Measurements from ENCODE around the gene SCNN1B. TPM values are rescaled to one million over a fixed set of nuclear protein-coding genes. Genes with fewer than 3 reads are reported as not detected.
A peak's percentile ranks its signal among the peaks of the same experiment; 100 is the strongest.
"Not testable (repeated sequence)": the region's sequence is repeated elsewhere in the genome, so short reads cannot be mapped to it uniquely, and the experiment has no call there.

Gene SCNN1B
- total RNA-seq, 3 donors from 2014 or later: 3.0 to 18.0 (median 18.0) TPM

DNA sequence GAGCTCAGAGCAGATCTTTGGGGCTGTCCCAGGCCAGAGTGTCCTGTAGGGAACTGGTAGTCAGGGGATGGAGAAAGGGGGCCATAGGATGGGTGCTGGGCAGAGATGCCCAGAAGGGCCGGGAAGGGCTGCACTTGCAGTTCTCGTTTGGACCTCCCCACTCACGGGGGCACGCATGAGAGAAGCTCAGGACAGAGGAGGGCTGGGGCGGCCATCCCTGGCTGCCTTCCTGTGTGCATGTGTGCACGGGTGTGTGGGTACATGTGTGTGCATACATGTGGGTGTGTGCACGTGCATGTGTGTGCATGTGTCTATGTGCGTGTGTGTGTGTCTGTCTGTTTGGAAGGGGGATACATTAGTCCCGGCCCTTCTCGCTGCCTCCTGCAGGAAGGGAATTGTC, 77.6 kb downstream of the SCNN1B start:
- no peak for TF ChIP-seq POLR2A (IDR thresholded peaks at IDR 0.05)
- TF ChIP-seq POLR2AphosphoS5 (IDR thresholded peaks at IDR 0.05): no peak
- TF ChIP-seq, protein P1, sequence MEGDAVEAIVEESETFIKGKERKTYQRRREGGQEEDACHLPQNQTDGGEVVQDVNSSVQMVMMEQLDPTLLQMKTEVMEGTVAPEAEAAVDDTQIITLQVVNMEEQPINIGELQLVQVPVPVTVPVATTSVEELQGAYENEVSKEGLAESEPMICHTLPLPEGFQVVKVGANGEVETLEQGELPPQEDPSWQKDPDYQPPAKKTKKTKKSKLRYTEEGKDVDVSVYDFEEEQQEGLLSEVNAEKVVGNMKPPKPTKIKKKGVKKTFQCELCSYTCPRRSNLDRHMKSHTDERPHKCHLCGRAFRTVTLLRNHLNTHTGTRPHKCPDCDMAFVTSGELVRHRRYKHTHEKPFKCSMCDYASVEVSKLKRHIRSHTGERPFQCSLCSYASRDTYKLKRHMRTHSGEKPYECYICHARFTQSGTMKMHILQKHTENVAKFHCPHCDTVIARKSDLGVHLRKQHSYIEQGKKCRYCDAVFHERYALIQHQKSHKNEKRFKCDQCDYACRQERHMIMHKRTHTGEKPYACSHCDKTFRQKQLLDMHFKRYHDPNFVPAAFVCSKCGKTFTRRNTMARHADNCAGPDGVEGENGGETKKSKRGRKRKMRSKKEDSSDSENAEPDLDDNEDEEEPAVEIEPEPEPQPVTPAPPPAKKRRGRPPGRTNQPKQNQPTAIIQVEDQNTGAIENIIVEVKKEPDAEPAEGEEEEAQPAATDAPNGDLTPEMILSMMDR (IDR thresholded peaks at IDR 0.05): no peak
- H3K27ac ChIP-seq: no peak overlapping the region
- no peaks in the 10 kb centered on the region for H3K27me3 ChIP-seq
- H3K9me3 ChIP-seq: no peaks in the 10 kb centered on the region
- H3K4me1 ChIP-seq: no peaks in the 10 kb centered on the region
- DNase-seq (ENCODE audit: low spot score in 2 of 2): no peak
- H3K36me3 ChIP-seq: no peaks in the 10 kb centered on the region
- no peak overlapping the region for H3K4me3 ChIP-seq
- intact Hi-C loops (cut with DNase I; ENCODE audit: low total_unique reads): no loop called here

DNA sequence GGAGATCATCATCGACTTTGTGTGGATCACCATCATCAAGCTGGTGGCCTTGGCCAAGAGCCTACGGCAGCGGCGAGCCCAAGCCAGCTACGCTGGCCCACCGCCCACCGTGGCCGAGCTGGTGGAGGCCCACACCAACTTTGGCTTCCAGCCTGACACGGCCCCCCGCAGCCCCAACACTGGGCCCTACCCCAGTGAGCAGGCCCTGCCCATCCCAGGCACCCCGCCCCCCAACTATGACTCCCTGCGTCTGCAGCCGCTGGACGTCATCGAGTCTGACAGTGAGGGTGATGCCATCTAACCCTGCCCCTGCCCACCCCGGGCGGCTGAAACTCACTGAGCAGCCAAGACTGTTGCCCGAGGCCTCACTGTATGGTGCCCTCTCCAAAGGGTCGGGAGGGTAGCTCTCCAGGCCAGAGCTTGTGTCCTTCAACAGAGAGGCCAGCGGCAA, 78.4 kb downstream of the SCNN1B start:
- intact Hi-C loops (cut with DNase I; ENCODE audit: low total_unique reads): no loop called here
- TF ChIP-seq POLR2A (IDR thresholded peaks at IDR 0.05) (no peak), POLR2AphosphoS5 (IDR thresholded peaks at IDR 0.05) (no peak)
- TF ChIP-seq, protein P1 (IDR thresholded peaks at IDR 0.05): no peak
- Histone ChIP-seq H3K27ac (no peak overlapping the region), H3K4me1 (no peaks in the 10 kb centered on the region), H3K36me3 (no peaks in the 10 kb centered on the region), H3K9me3 (no peaks in the 10 kb centered on the region), H3K27me3 (no peaks in the 10 kb centered on the region), H3K4me3 (no peak overlapping the region)
- DNase-seq (ENCODE audit: low spot score in 2 of 2): no peak

DNA sequence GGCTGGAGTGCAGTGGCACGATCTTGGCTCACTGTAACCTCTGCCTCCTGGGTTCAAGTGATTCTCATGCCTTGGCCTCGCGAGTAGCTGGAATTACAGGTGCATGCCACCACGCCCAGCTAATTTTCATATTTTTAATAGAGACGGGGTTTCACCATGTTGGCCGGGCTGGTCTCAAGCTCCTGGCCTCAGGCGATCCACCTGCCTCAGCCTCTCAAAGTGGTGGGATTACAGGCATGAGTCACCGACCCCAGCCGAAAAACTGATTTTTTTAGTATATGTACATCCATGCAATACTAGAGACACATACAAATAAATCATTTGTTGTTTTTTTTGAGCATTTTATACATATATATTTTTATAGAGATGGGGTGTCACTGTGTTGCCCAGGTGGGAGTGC, 79.6 kb downstream of the SCNN1B start:
- H3K9me3 ChIP-seq; H3K27ac ChIP-seq; H3K4me3 ChIP-seq; intact Hi-C loops (cut with DNase I; ENCODE audit: low total_unique reads); H3K27me3 ChIP-seq; H3K36me3 ChIP-seq; DNase-seq (ENCODE audit: low spot score in 2 of 2); H3K4me1 ChIP-seq: not testable (repeated sequence)

DNA sequence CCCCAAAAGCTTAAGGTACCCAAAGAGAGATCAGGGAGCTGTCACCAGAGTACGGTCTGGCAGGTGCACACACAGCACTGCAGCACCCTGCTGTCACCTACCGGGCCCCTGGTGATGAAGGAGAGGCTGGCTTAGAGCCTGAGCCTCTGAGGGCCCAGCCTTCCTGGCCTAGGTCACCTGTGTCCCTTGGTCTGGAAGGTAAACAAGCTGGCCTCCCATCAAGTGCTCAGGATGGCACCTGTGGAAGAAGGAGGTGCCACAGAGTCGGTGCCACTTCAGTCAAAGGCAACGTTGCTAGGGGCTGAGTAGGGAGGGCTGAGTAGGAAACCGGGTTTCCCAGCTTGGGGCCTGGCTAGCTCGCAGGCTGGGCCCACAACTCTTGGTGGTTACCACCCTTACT, 80.2 kb downstream of the SCNN1B start:
- DNase-seq (ENCODE audit: low spot score in 2 of 2): no peak
- intact Hi-C loops (cut with DNase I; ENCODE audit: low total_unique reads): no loop called here
- no peak for TF ChIP-seq POLR2AphosphoS5 (IDR thresholded peaks at IDR 0.05)
- TF ChIP-seq, protein P1 (IDR thresholded peaks at IDR 0.05): no peak
- no peak overlapping the region for H3K4me3 ChIP-seq
- no peaks in the 10 kb centered on the region for H3K27me3 ChIP-seq
- H3K9me3 ChIP-seq: no peaks in the 10 kb centered on the region
- no peaks in the 10 kb centered on the region for H3K4me1 ChIP-seq
- H3K36me3 ChIP-seq: no peaks in the 10 kb centered on the region
- no peak overlapping the region for H3K27ac ChIP-seq

DNA sequence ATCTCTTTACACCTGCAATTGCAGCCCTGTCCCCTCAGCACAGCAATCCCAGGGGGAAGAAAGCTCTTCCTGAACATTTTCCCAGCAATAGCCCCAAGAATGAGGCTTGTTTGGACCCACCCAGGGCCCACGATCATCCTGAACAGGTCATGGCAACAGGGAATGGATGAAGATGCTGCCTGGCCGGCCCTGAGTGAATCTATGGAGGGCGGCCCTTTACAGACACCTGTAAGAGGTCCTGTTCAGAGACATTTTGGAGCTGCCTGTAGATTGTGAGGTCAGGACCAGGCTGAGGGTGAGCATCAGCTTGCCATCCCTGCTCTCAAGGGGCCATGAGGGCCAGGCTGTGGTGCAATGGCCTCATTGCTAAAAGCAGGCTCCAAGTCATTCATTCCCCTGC, 81.8 kb downstream of the SCNN1B start:
- no peaks in the 10 kb centered on the region for H3K4me1 ChIP-seq
- TF ChIP-seq POLR2A (IDR thresholded peaks at IDR 0.05): no peak
- no peak for TF ChIP-seq POLR2AphosphoS5 (IDR thresholded peaks at IDR 0.05)
- TF ChIP-seq, protein P1 (IDR thresholded peaks at IDR 0.05): no peak
- no peak overlapping the region for H3K4me3 ChIP-seq
- H3K27me3 ChIP-seq: no peaks in the 10 kb centered on the region
- H3K27ac ChIP-seq: peak overlapping the region in 1 of 2 donors; percentile 86
- no peaks in the 10 kb centered on the region for H3K36me3 ChIP-seq
- DNase-seq (ENCODE audit: low spot score in 2 of 2): no peak
- intact Hi-C loops (cut with DNase I; ENCODE audit: low total_unique reads): no loop called here
- no peaks in the 10 kb centered on the region for H3K9me3 ChIP-seq

DNA sequence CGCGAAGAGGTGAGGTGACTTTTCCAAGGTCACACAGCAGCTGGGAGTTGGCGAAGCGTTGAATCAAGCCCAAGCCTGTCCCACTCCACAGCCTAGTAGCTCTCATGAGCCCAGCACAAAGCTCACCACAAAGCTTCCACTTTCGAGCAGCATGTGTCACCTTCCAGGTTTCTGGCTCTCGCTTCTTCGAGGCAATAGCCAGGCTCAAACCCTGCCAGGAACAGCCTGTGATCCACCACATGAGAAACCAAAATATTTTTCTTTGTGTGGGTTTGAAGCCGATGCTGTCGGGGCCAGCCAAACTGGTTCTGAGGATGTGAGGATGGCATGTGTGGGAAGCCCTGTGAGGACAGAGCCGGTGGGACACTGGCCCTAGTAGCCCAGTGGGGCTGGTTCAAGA, 82.8 kb downstream of the SCNN1B start:
- TF ChIP-seq, protein P1 (IDR thresholded peaks at IDR 0.05): no peak
- TF ChIP-seq POLR2A (IDR thresholded peaks at IDR 0.05) (no peak), POLR2AphosphoS5 (IDR thresholded peaks at IDR 0.05) (peak in 2 of 3 donors; percentile 25 to 64)
- Histone ChIP-seq H3K27ac (peak overlapping the region; percentile 86), H3K4me1 (no peaks in the 10 kb centered on the region), H3K36me3 (no peaks in the 10 kb centered on the region), H3K9me3 (no peaks in the 10 kb centered on the region), H3K27me3 (no peaks in the 10 kb centered on the region), H3K4me3 (no peak overlapping the region)
- intact Hi-C loops (cut with DNase I; ENCODE audit: low total_unique reads): no loop called here
- peak in 1 of 2 donors; percentile 89 for DNase-seq (ENCODE audit: low spot score in 2 of 2)

Data from breast epithelium (tissue), 4 donors.